ENCODE measurements around the gene BRCA1. TPM values are rescaled to one million over a fixed set of nuclear protein-coding genes. Genes with fewer than 3 reads are reported as not detected.
"Not testable (repeated sequence)": the region's sequence is repeated elsewhere in the genome, so short reads cannot be mapped to it uniquely, and the experiment has no call there.

The BRCA1 gene
- total RNA-seq, 1 donor from 2014 or later = 6.1 TPM

- FAIRE-seq (no peak), DNase-seq (ENCODE audit: low spot score in 2 of 2) (no peak)
These were observed 10.3 kb upstream of the BRCA1 start for GRCh38 chr17:43135454-43135819.

GRCh38 chr17:43134774-43135453 is 9.8 kb upstream of the BRCA1 start:
- FAIRE-seq (no peak), DNase-seq (ENCODE audit: low spot score in 2 of 2) (no peak)

GRCh38 chr17:43133439-43133838 is 8.3 kb upstream of the BRCA1 start:
- not testable (repeated sequence) for FAIRE-seq; DNase-seq (ENCODE audit: low spot score in 2 of 2)

- no peak for FAIRE-seq
- no peak for DNase-seq (ENCODE audit: low spot score in 2 of 2)
These were observed 7.0 kb upstream of the BRCA1 start for GRCh38 chr17:43132117-43132516.

- DNase-seq (ENCODE audit: low spot score in 2 of 2) = no peak
- FAIRE-seq = no peak
These were observed 4.5 kb upstream of the BRCA1 start for GRCh38 chr17:43129671-43130010.

GRCh38 chr17:43127333-43127876 is 2.2 kb upstream of the BRCA1 start:
- not testable (repeated sequence) for FAIRE-seq; DNase-seq (ENCODE audit: low spot score in 2 of 2)

GRCh38 chr17:43126911-43127290 is 1.7 kb upstream of the BRCA1 start:
- FAIRE-seq = no peak
- DNase-seq (ENCODE audit: low spot score in 2 of 2) = no peak

GRCh38 chr17:43125967-43126910 is 1.1 kb upstream of the BRCA1 start:
- FAIRE-seq = no peak
- DNase-seq (ENCODE audit: low spot score in 2 of 2) = no peak

- FAIRE-seq = no peak
These were observed 6.2 kb downstream of the BRCA1 start for GRCh38 chr17:43118679-43119615.

GRCh38 chr17:43114151-43114552 is 11.0 kb downstream of the BRCA1 start:
- FAIRE-seq = no peak
- DNase-seq (ENCODE audit: low spot score in 2 of 2) = no peak

More at GRCh38 chr17:43118679-43119615, 6.2 kb downstream of the BRCA1 start:
- no peak for DNase-seq (ENCODE audit: low spot score in 2 of 2)

- no peak for DNase-seq (ENCODE audit: low spot score in 2 of 2)
- no peak for FAIRE-seq
These were observed 18.6 kb downstream of the BRCA1 start for GRCh38 chr17:43106552-43106951.

GRCh38 chr17:43105146-43105545 is 20.0 kb downstream of the BRCA1 start:
- DNase-seq (ENCODE audit: low spot score in 2 of 2) (no peak), FAIRE-seq (no peak)

- DNase-seq (ENCODE audit: low spot score in 2 of 2) (no peak), FAIRE-seq (no peak)
These were observed 20.5 kb downstream of the BRCA1 start for GRCh38 chr17:43104665-43105064.

GRCh38 chr17:43095364-43095763 is 29.8 kb downstream of the BRCA1 start:
- not testable (repeated sequence) for DNase-seq (ENCODE audit: low spot score in 2 of 2); FAIRE-seq

- FAIRE-seq = no peak
- no peak for DNase-seq (ENCODE audit: low spot score in 2 of 2)
These were observed 30.9 kb downstream of the BRCA1 start for GRCh38 chr17:43094129-43094835.

GRCh38 chr17:43092901-43093300 is 32.3 kb downstream of the BRCA1 start:
- DNase-seq (ENCODE audit: low spot score in 2 of 2) (no peak), FAIRE-seq (no peak)

GRCh38 chr17:43090022-43090421 is 35.1 kb downstream of the BRCA1 start:
- DNase-seq (ENCODE audit: low spot score in 2 of 2) (no peak), FAIRE-seq (no peak)

GRCh38 chr17:43085474-43085873 is 39.7 kb downstream of the BRCA1 start:
- DNase-seq (ENCODE audit: low spot score in 2 of 2) (no peak), FAIRE-seq (no peak)

- FAIRE-seq (no peak), DNase-seq (ENCODE audit: low spot score in 2 of 2) (no peak)
These were observed 45.4 kb downstream of the BRCA1 start for GRCh38 chr17:43079641-43080302.
